Caco-2 (cell line): Measurements from ENCODE around the gene PNPLA5. TPM values are rescaled to one million over a fixed set of nuclear protein-coding genes. Genes with fewer than 3 reads are reported as not detected.

Experiments used
- BruUV-seq: library from RNA; stranded (reverse); fragments of 400-500 nt; replicated peaks from 2 replicates; lab custom pipeline; 2021; lab: Mats Ljungman, UMichigan
- CTCF ChIA-PET: fragments of 300-600 bp; sonication (Branson Sonifier 250); formaldehyde crosslinking; loops from one replicate; lab custom pipeline; 2022; ENCODE audit warnings: antibody characterized with exemption; lab: Charles Lee
- POLR2A ChIA-PET: fragments of 300-600 bp; sonication (Branson Sonifier 250); formaldehyde crosslinking; loops from one replicate; lab custom pipeline; 2022; ENCODE audit warnings: antibody characterized with exemption; lab: Charles Lee
- DNase-seq, 2 experiments: peaks; one replicate each; pipeline versions ENCODE4 v3.0.0 to v3.0.0-alpha.2; 2020 to 2022
- H3K27me3 ChIP-seq: replicated peaks from 2 replicates; pipeline ENCODE4 v1.6.0; 2011; ENCODE audit warnings: low read length; ENCODE audit not compliant: control insufficient read depth, insufficient read depth
- H3K36me3 ChIP-seq: 2 replicates; pipeline ENCODE4 v1.5.1; 2011; ENCODE audit warnings: low read length; ENCODE audit not compliant: control insufficient read depth, insufficient read depth
- H3K4me1 ChIP-seq: fragments of 250-450 bp; sonication (Bioruptor Pico); 2 replicates; pipeline ENCODE4 v1.5.1; 2020; ENCODE audit warnings: mild to moderate bottlenecking
- H3K4me3 ChIP-seq: 2 replicates; pipeline ENCODE4 v1.5.1; 2011; ENCODE audit warnings: low read depth, mild to moderate bottlenecking, control low read depth, low read length
- H3K9me3 ChIP-seq: fragments of 250-450 bp; sonication (Bioruptor Pico); 2 replicates; pipeline ENCODE4 v1.5.1; 2020; ENCODE audit warnings: mild to moderate bottlenecking, moderate library complexity
- H3K27ac Mint-ChIP-seq: one replicate; pipeline ENCODE4 v1.8.0; 2022; ENCODE audit warnings: mixed read lengths; ENCODE audit not compliant: unreplicated experiment
- H3K27me3 Mint-ChIP-seq: one replicate; pipeline ENCODE4 v1.8.0; 2022; ENCODE audit warnings: mixed read lengths; ENCODE audit not compliant: insufficient read depth, unreplicated experiment
- H3K36me3 Mint-ChIP-seq: one replicate; pipeline ENCODE4 v1.8.0; 2022; ENCODE audit warnings: mild to moderate bottlenecking, mixed read lengths; ENCODE audit not compliant: insufficient read depth, unreplicated experiment
- H3K4me1 Mint-ChIP-seq: one replicate; pipeline ENCODE4 v1.8.0; 2022; ENCODE audit warnings: low read depth, mixed read lengths; ENCODE audit not compliant: unreplicated experiment
- H3K4me3 Mint-ChIP-seq: one replicate; pipeline ENCODE4 v1.8.0; 2022; ENCODE audit warnings: mild to moderate bottlenecking, moderate library complexity, mixed read lengths; ENCODE audit not compliant: unreplicated experiment
- H3K9me3 Mint-ChIP-seq: one replicate; pipeline ENCODE4 v1.8.0; 2022; ENCODE audit warnings: mixed read lengths; ENCODE audit not compliant: unreplicated experiment
- intact Hi-C: fragments of 100-400 bp; cut with micrococcal nuclease; formaldehyde crosslinking; loops from one replicate; pipeline ENCODE4 v1.10.0; 2022; ENCODE audit not compliant: unreplicated experiment
- total RNA-seq: library from RNA; stranded (reverse); gene quantifications from 2 replicates; pipeline ENCODE4 v1.2.3, GENCODE V29; 2022
- TF ChIP-seq, protein P1 (sequence below), 2 experiments: fragments of 200-600 bp in 1 of 2; IDR thresholded peaks; 1 replicate in 1 of 2; 2 replicates in 1 of 2; pipeline versions ENCODE4 v1.5.1 to v1.8.0; 2011 to 2022; ENCODE audit warnings: antibody characterized with exemption in 1 of 2, control low read depth in 1 of 2, inconsistent platforms in 1 of 2, low read depth in 1 of 2, low read length in 1 of 2, mild to moderate bottlenecking in 1 of 2, moderate library complexity in 1 of 2; ENCODE audit not compliant: insufficient read depth in 1 of 2, severe bottlenecking in 1 of 2, unreplicated experiment in 1 of 2

Gene PNPLA5
- total RNA-seq, 1 experiment from 2014 or later, result not detected

DNA sequence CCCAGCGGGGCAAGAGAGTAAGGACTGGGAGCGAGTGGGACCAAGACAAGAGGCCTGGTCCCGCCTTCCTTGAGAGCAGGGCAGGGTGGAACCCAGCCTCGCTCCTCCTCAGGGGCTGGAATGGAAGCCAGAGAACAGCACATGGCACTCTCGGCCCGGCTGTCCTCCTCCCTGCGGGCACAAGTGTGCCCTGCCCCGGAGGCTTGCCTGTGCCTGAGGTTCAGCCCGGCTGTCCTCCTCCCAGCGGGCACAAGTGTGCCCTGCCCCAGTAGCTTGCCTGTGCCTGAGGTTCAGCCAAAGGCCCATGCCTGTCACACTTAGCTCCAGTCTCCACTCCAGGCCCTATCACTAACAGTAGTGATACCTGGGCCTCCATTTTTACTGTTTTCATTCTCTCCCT, 53.7 kb downstream of the PNPLA5 start:
- H3K4me1 Mint-ChIP-seq, result no peaks in the 10 kb centered on the region
- ChIA-PET POLR2A (no interaction called here), CTCF (no interaction called here)
- Histone ChIP-seq H3K27me3 (no peaks in the 10 kb centered on the region; the same call in 1 of the 2 replicates), H3K4me3 (no peak overlapping the region), H3K36me3 (no peaks in the 10 kb centered on the region), H3K9me3 (no peaks in the 10 kb centered on the region), H3K4me1 (no peaks in the 10 kb centered on the region)
- intact Hi-C loops, result no loop called here
- no peaks in the 10 kb centered on the region for H3K36me3 Mint-ChIP-seq
- DNase-seq, result no peak
- no peak overlapping the region for H3K27ac Mint-ChIP-seq
- no peak overlapping the region for H3K4me3 Mint-ChIP-seq
- H3K27me3 Mint-ChIP-seq, result peaks cover 8% of the 10 kb centered on the region
- BruUV-seq, result no TSS peak
- TF ChIP-seq, protein P1, sequence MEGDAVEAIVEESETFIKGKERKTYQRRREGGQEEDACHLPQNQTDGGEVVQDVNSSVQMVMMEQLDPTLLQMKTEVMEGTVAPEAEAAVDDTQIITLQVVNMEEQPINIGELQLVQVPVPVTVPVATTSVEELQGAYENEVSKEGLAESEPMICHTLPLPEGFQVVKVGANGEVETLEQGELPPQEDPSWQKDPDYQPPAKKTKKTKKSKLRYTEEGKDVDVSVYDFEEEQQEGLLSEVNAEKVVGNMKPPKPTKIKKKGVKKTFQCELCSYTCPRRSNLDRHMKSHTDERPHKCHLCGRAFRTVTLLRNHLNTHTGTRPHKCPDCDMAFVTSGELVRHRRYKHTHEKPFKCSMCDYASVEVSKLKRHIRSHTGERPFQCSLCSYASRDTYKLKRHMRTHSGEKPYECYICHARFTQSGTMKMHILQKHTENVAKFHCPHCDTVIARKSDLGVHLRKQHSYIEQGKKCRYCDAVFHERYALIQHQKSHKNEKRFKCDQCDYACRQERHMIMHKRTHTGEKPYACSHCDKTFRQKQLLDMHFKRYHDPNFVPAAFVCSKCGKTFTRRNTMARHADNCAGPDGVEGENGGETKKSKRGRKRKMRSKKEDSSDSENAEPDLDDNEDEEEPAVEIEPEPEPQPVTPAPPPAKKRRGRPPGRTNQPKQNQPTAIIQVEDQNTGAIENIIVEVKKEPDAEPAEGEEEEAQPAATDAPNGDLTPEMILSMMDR (IDR thresholded peaks at IDR 0.05; ENCODE audit: insufficient read depth in 1 of 2, low read depth in 1 of 2, low read length in 1 of 2, severe bottlenecking in 1 of 2, unreplicated experiment in 1 of 2), result no peak
- no peaks in the 10 kb centered on the region for H3K9me3 Mint-ChIP-seq

DNA sequence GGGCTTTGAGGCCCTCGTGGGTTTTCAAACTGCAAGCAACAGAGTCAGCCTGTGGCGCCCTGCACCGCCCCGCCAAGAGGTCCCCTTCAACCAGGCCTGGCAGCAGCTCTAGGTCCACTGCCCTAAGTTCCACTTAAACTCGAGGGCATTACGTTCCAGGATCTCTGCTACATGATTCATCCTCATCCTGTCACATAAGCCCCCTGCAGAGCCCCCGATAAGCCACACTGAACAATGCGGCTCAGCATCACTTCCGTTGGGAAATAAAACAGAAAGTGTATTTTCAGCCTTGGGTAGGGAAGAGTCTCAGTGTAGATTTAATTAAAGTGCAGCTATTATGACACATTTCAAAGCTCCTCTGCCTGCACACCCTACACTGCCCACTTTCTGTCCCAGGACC, 54.1 kb downstream of the PNPLA5 start:
- DNase-seq, result no peak
- TF ChIP-seq, protein P1 (IDR thresholded peaks at IDR 0.05; ENCODE audit: insufficient read depth in 1 of 2, low read depth in 1 of 2, low read length in 1 of 2, severe bottlenecking in 1 of 2, unreplicated experiment in 1 of 2), result no peak
- Mint-ChIP-seq H3K36me3 (no peaks in the 10 kb centered on the region), H3K4me1 (no peaks in the 10 kb centered on the region), H3K4me3 (no peak overlapping the region), H3K9me3 (no peaks in the 10 kb centered on the region), H3K27me3 (peaks cover 13% of the 10 kb centered on the region), H3K27ac (no peak overlapping the region)
- H3K4me1 ChIP-seq, result no peaks in the 10 kb centered on the region
- ChIA-PET POLR2A (no interaction called here), CTCF (no interaction called here)
- H3K27me3 ChIP-seq, result no peaks in the 10 kb centered on the region; the same call in 1 of the 2 replicates
- intact Hi-C loops, result no loop called here
- BruUV-seq, result no TSS peak
- H3K36me3 ChIP-seq, result no peaks in the 10 kb centered on the region
- H3K4me3 ChIP-seq, result no peak overlapping the region
- H3K9me3 ChIP-seq, result no peaks in the 10 kb centered on the region

DNA sequence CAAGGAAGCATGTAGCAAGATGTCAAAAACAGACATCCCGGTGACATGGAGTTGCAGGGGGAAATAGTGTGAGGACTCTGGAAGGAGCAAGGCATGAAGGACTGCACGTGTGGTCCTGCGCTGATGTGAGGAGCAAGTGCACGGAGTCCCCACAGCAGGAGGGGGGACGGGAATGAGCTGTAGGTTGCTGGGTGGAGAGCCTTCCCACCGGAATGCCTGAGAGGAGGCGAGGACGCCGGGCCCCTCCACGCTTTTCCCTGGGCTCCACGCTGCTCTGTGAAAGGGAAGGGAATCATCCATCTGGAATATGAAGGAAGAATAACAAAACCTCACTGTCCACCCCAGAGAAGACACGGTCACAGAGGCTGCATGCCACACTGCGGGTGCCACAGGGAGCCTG, 56.1 kb downstream of the PNPLA5 start:
- Mint-ChIP-seq H3K4me3 (no peak overlapping the region), H3K27me3 (peaks cover 14% of the 10 kb centered on the region), H3K9me3 (no peaks in the 10 kb centered on the region), H3K27ac (no peak overlapping the region), H3K4me1 (no peaks in the 10 kb centered on the region), H3K36me3 (no peaks in the 10 kb centered on the region)
- H3K9me3 ChIP-seq, result no peaks in the 10 kb centered on the region
- H3K27me3 ChIP-seq, result no peaks in the 10 kb centered on the region; the same call in 1 of the 2 replicates
- ChIA-PET CTCF (no interaction called here), POLR2A (no interaction called here)
- no TSS peak for BruUV-seq
- DNase-seq, result no peak
- no peak overlapping the region for H3K4me3 ChIP-seq
- intact Hi-C loops, result no loop called here
- no peaks in the 10 kb centered on the region for H3K36me3 ChIP-seq
- no peaks in the 10 kb centered on the region for H3K4me1 ChIP-seq
- TF ChIP-seq, protein P1 (IDR thresholded peaks at IDR 0.05; ENCODE audit: insufficient read depth in 1 of 2, low read depth in 1 of 2, low read length in 1 of 2, severe bottlenecking in 1 of 2, unreplicated experiment in 1 of 2), result no peak
